ENCODE data around the gene LANCL2. TPM values are rescaled to one million over a fixed set of nuclear protein-coding genes. Genes with fewer than 3 reads are reported as not detected.

The LANCL2 gene
- total and polyA plus RNA-seq, 2 of the 4 experiments (the other 2 are of a cell fraction) = 11.7 to 17.9 TPM

- Histone ChIP-seq H2BK5ac (ENCODE audit: low read depth, low read length, poor library complexity, severe bottlenecking) (no peak overlapping the region), H3K4me1 (ENCODE audit: control insufficient read depth, insufficient read depth, low read length) (peaks cover 4% of the 10 kb centered on the region; the same call in 1 of the 2 replicates), H3K9me3 (ENCODE audit: control insufficient read depth, insufficient read depth, low read length) (no peaks in the 10 kb centered on the region), H2AK9ac (replicated peaks; ENCODE audit: low read depth, low read length, poor library complexity) (peak overlapping the region; percentile 15), H3K18ac (ENCODE audit: low read depth, low read length) (no peak overlapping the region), H3K4me2 (ENCODE audit: low read depth, low read length) (no peak overlapping the region), H3K27me3 (ENCODE audit: control insufficient read depth, insufficient read depth, low read length) (no peaks in the 10 kb centered on the region), H4K8ac (ENCODE audit: low read depth in 2 of 2, low read length in 2 of 2) (no peak overlapping the region), H3K56ac (ENCODE audit: extremely low read depth, insufficient read depth, low read length) (no peak overlapping the region), H3K14ac (replicated peaks; ENCODE audit: low read depth, low read length) (no peak overlapping the region), H2BK120ac (ENCODE audit: low read depth, low read length) (no peak overlapping the region), H2BK15ac (ENCODE audit: low read depth, low read length) (no peak overlapping the region), H3K27ac (ENCODE audit: insufficient read depth, low read length) (no peak overlapping the region), H2AFZ (replicated peaks; ENCODE audit: low read length, poor library complexity) (peak overlapping the region; percentile 13), H3K4me3 (ENCODE audit: insufficient read depth, low read depth, low read length) (no peak overlapping the region), H2AK5ac (ENCODE audit: low read depth, low read length) (no peak overlapping the region), H2BK20ac (ENCODE audit: low read depth, low read length) (no peak overlapping the region), H3K4ac (ENCODE audit: low read depth, low read length) (no peak overlapping the region), H4K5ac (ENCODE audit: low read depth, low read length) (no peak overlapping the region), H4K20me1 (ENCODE audit: insufficient read depth, low read length) (peaks cover 3% of the 10 kb centered on the region; the same call in 1 of the 2 replicates), H3K36me3 (ENCODE audit: control insufficient read depth, insufficient read depth, low read length) (peaks cover 18% of the 10 kb centered on the region), H3K23ac (ENCODE audit: low read depth, low read length) (no peak overlapping the region), H3K9ac (ENCODE audit: low read depth, low read length) (no peak overlapping the region), H3K79me1 (ENCODE audit: low read depth in 1 of 2, low read length in 2 of 2) (peaks cover 4 to 14% of the 10 kb centered on the region in 2 experiments; a peak in 1 of 4 replicates), H4K91ac (ENCODE audit: insufficient read depth, low read depth, low read length) (no peak overlapping the region), H3K9me1 (ENCODE audit: insufficient read depth, low read length) (peaks cover 4% of the 10 kb centered on the region; the same call in 1 of the 2 replicates)
- ChIA-PET POLR2A (ENCODE audit: unreplicated experiment) (no interaction called here), CTCF (no interaction called here)
- in situ Hi-C loops (cut with MboI; ENCODE audit: low sequenced_read_pairs) = no loop called here
- dilution Hi-C loops (cut with HindIII; ENCODE audit: low sequenced_read_pairs, unreplicated experiment) = no loop called here
- no TSS peak for BruUV-seq (replicated peaks)
- DNase-seq (peak; percentile 40), ATAC-seq (ENCODE audit: low read depth) (peak; percentile 89)
- TF ChIP-seq MXI1 (IDR thresholded peaks at IDR 0.05; ENCODE audit: borderline replicate concordance, low read depth, low read length) (no peak), SMC3 (IDR thresholded peaks at IDR 0.05; ENCODE audit: low read depth, low read length) (no peak), CHD1 (IDR thresholded peaks at IDR 0.05; ENCODE audit: low read depth, low read length) (no peak), CTCF (conservative IDR thresholded peaks at IDR 0.05; ENCODE audit: low read depth, low read length) (no peak), MAZ (IDR thresholded peaks at IDR 0.05; ENCODE audit: borderline replicate concordance, low read depth, low read length) (no peak), USF2 (IDR thresholded peaks at IDR 0.05; ENCODE audit: low read depth, low read length) (no peak), ELK1 (IDR thresholded peaks at IDR 0.05; ENCODE audit: borderline replicate concordance, low read depth, low read length) (no peak), RFX5 (IDR thresholded peaks at IDR 0.05; ENCODE audit: low read depth, low read length) (no peak), NFE2L2 (IDR thresholded peaks at IDR 0.05; ENCODE audit: low read depth, low read length) (no peak), MAFK (IDR thresholded peaks at IDR 0.05; ENCODE audit: low read depth, low read length) (no peak), CEBPB (IDR thresholded peaks at IDR 0.05; ENCODE audit: low read depth, low read length) (no peak), RCOR1 (IDR thresholded peaks at IDR 0.05; ENCODE audit: insufficient replicate concordance, low read length) (no peak), POLR2A (IDR thresholded peaks at IDR 0.05; ENCODE audit: low read depth, low read length) (no peak), RAD21 (IDR thresholded peaks at IDR 0.05; ENCODE audit: low read length) (no peak), FOS (IDR thresholded peaks at IDR 0.05; ENCODE audit: low read depth, low read length) (no peak), BHLHE40 (IDR thresholded peaks at IDR 0.05; ENCODE audit: low read depth, low read length) (no peak)
- intact Hi-C loops (cut with micrococcal nuclease) = no loop called here
- 100% methylated on average over 1 of the region's 2 CpGs; no CpG with 5 or more reads in 1 of the 2 experiments for WGBS, 2 experiments (ENCODE audit: extremely low coverage in 2 of 2, insufficient read length in 1 of 2)
These were observed 99.3 kb downstream of the LANCL2 start for GRCh38 chr7:55464422-55464821.

All from IMR-90 (cell line).